ENCODE measurements around the gene MTA3.

- TF ChIP-seq CTCF (IDR thresholded peaks at IDR 0.05) (no peak), POLR2A (IDR thresholded peaks at IDR 0.05) (no peak)
Measured at GRCh38 chr2:42614838-42615237, 46.4 kb downstream of the MTA3 start.
